GM03348 (cell line): Measurements from ENCODE around the gene USPL1.
"Not testable (repeated sequence)": the region's sequence is repeated elsewhere in the genome, so short reads cannot be mapped to it uniquely, and the experiment has no call there.

Experiments used
- DNase-seq: peaks from one replicate; pipeline ENCODE4 v3.0.0; 2012; ENCODE audit warnings: low spot score

USPL1 gene

DNA sequence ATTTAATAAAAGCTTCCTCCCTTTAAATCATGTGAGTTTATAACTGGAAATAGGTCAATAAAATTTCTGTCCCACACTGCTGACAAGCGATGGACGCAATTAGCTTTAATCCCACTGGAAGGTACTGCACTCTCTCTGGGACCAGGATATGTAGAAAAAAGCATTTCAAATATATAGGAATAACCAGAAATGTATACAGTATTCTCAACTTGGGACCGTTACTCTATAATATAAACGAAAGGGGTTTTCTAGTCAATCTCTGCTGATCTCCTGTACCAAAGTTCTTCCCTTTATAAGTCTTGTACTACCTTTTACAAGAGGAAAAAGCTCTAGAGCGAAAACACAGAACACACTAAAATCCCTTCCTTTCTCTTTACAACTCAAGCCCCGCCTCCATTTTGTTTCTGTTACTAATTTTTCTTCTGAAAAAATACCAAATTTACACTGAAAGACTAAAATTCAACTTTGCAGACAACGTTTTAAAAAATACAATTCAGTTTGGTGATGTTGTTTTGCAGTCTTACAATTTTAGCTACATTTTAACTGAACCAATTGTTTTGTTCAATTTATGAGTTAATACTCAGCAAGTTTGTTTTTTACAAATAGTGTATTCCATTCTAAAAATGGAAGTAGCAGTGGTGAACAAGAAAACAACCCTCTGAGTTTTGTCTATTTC lies 1.7 kb upstream of the USPL1 start:
- DNase-seq: peak; percentile 25

DNA sequence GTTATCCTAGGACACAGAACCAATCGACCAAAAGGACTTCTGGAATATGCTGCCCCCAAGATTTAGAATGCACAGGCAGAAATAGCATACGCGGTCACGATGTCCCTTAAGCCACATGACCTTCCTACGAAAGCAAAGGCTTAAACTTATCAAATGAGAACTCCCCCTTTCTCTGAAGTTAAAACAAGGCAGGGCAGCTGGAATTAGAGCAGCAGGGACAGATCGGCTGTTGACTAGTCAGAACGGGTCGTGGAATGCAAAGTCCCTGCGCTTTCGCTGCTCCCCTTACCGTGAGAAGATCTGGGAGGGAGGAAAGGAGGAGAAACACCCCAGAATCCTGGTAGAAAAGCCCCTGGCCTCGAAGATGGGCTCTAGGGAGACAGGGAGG lies 799 bp upstream of the USPL1 start:
- peak; percentile 70 for DNase-seq

DNA sequence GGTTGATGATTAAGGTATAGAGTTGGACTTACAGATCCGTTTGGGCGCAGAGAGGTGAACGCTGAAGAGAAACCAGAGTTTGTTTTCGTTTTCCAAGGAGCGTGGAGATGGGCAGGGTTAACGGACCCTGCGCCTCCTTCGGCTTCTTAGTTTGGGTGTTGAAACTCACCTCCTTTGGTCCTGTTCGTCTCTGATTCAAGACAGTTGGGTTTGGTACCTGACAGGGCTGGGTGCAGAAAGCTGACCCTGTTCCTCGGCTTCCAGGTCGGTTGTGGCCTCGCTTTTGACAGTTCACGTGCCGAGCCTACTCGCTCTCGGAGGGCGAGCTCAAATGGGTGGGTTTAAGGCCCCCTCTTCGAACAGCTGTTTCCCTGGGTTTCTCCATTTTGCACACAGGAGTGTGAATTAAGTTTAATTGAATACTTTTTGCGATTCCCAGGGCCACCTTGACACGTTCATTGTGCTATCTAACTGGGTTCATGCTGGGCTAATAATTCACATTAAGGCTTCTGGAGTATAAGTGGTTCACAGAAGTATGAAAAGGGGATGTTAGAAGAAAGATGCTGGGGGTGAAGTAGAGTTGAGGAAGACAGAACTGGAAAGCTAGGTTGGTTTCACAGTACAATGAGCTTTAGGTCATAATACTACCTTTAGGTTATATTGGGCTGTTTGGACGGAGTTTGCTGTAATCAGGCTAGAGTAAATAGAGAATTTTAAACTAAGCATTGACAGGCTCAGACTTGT lies 638 bp downstream of the USPL1 start:
- peak; percentile 20 for DNase-seq

DNA sequence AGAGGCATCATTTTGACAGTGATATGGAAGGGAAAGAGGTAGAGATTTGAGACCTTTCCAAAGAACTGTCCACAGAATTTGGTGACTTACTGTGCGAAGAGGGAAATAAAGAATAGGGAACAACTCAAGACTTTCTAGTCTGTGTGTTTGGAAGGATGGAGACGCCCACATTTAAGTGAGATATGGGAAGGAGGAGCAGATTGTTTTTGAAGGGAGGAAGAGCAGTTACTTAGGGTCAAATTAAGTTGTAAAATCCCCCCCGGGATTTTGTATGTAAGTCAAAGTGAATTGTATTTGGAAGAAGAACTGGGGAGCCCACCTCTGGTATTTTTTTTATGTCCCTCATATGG lies 1.2 kb downstream of the USPL1 start:
- no peak for DNase-seq

DNA sequence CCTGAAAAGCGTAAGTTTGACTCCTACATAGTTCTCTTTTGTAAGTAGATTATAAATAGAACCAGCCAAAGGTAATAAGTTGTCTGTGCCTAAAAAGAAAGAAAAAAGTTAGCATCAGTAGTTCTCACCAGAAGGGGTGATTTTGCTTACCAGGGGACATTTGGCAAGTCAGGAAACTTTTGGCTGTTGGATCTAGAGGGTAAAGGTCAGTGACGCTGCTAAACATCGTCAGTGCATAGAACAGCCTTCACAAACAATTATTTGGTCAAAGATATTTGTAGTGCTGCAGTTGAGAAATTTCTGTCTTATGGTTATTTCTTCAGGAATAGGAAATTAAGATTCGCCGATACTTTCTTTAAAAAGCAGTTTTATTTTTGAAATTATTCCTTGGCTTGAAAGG lies 2.0 kb downstream of the USPL1 start:
- DNase-seq: no peak

DNA sequence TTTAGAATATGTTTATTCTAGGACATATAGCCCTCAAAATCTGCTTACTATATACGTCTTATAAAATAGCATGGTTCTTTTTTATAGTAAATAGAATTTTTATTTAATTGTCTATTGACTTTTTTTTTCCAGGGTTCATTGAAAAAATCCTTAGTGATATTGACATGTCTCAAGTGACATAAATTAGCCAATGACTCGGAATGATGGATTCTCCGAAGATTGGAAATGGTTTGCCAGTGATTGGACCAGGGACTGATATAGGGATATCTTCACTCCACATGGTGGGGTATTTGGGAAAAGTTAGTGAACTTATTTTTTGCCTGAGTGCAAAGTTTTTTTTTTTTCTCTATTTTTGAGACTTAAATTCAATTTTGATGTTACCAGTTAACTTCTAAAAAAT lies 3.2 kb downstream of the USPL1 start:
- DNase-seq: no peak

DNA sequence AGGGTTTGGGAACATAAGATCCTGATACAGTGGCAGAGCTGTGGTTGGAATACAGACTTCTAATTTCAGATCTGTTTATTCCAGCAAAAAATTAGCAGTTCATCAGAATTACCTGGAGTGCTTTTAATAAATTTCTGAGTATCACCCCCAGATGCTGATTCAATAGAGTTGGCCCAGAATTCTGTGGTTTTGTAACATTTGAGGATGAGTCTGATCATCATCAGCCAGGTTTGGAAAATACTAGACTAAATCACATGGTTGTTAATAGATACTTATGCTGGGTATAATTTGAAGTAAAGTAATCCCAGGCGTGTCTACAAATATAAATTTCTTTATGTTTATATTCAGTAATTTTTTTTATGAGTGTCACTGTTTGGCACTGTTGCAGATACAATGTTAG lies 4.8 kb downstream of the USPL1 start:
- DNase-seq: no peak

DNA sequence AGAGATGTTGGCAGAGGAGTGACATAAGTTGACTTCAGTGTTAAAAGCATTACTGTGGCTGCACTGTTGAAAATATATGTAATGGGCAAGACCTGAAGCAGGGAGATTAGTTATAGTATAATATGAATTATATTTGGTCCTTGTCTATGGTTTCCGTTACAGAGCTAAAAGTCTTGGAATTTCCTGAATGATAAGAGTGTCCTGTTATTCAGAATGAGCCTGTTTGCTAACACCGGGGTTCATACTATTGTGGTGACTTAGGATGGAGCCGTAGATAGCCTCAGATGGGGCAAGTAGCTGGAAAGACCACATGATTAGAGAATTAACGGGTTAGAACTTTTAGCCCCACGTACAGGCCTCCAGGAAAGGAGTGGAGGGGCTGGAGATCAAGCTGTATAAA lies 5.7 kb downstream of the USPL1 start:
- DNase-seq: no peak

DNA sequence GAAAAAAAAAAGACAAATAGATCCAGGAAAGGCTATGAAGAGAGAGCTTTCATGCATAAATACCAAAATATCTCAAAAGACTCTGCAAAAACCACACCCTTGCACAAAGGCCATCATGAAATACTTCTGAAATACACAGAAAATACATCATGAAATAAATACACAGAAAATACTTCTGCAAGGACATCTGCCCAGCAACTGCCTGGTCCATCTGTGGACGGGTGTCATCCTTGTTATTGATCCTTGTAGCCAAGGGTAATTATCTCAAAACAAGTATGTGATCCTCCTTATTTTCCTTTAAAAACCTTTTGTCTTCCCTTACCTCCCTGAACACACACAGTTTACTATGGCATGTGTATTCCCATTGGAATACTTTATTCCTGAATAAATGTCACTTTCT lies 6.9 kb downstream of the USPL1 start:
- DNase-seq: no peak

DNA sequence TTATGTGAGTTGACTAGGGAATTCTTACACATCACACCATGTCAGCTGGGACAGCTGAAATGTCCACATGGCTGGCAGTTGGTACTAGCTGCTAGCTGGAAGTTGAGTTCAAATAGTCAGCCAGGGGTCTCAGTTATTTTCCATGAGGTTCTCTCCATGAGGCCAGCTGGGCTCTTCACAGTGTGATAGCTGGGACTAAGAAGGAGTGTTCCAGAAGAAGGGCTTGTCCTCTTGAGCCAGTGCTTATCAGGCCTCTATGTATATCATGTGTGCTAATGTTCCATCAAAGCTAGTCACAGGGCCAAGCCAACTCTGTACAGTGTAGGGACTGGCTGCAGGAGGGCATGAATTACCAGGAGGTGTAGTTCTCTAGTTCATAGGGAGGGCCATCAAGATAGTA lies 11.8 kb downstream of the USPL1 start:
- no peak for DNase-seq

DNA sequence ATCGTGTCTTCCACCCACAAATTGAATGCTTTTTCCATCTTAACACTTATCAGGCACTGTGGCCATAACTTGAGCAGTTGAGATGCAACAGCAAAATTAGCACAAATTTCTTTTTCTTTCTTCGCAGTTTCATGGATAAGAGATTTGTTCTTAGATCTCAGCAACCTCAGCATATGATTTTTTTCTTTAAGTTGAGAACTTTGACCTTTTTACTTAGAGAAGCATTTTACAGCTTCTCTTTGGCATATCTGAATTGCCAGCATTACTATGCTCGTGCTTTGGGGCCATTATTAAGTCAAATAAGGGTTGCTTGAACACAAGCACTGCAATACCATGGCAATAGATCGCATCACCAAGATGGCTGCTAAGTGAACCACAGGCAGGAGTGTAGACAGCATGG lies 16.1 kb downstream of the USPL1 start:
- no peak for DNase-seq

DNA sequence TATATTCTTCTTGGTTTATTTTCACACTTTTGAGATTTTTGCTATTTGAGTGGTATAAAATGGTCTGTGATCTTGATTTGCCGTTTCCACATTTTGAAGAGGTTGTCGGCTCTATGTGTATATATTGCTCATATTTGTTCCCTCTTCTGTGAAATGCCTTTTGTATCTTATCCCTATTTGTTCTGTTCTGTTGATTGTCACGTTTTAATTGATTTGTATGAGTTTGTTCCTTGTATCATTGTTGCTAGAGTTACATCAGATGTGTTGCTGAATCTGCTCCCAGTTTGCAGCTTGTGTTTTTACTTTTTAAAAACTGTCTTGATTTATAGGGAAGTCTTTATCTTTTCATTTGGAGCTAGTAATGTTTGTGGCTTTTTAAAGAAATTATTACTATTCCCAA lies 17.1 kb downstream of the USPL1 start:
- DNase-seq: no peak

DNA sequence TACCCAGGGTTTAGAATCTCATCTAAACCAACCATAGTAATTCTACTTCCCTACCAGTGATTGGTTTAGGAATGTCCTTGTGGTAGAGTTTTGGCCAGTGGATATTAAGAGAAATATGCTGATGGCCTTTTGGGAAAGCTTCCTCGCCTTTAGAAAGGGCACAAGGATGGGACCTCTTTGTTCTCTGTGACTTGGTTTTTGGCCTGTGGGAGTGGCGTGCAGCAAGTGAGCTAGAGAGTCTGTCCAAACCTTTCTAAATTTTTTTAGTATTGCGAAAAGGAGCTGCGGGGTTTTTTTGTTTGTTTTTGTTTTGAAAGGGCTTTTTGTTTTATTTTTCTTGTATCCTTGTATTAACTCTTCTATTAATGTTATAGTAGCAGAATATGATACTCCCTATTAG lies 20.6 kb downstream of the USPL1 start:
- DNase-seq: no peak

DNA sequence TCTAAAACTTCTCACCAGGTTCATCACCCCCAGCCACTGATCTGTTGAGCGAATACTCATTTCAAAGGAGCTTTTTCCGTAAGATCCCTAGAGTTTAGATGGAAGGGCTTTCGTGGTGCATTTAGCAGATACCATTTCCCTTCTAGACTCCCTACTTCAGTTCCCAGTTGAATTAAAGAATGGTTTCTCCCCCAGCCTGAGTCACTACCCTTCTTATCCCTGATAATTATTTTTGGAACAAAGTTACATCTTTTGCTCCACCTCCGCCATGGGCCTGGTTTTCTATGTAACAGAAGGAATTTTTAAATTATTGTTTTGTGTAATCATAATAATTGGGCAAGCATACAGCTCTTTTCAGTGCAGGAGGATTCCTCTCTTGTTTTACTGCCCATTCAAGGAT lies 22.0 kb downstream of the USPL1 start:
- peak; percentile 33 for DNase-seq

DNA sequence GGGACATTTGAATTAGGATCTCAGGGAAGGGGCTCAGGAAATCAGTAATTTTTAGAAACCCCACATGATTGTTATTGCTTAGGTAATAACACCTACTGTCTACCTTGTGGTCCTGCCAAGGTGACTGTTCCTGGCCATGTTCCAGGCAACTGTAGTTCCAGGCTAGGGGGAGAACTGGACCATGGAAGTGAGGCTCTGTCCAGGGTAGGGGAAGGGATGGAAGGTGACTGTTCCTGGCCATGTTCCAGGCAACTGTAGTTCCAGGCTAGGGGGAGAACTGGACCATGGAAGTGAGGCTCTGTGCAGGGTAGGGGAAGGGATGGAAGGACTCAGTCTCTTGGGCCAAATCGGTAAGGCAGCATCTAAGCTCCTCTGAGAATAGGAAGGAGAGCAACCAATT lies 23.5 kb downstream of the USPL1 start:
- DNase-seq: not testable (repeated sequence)

DNA sequence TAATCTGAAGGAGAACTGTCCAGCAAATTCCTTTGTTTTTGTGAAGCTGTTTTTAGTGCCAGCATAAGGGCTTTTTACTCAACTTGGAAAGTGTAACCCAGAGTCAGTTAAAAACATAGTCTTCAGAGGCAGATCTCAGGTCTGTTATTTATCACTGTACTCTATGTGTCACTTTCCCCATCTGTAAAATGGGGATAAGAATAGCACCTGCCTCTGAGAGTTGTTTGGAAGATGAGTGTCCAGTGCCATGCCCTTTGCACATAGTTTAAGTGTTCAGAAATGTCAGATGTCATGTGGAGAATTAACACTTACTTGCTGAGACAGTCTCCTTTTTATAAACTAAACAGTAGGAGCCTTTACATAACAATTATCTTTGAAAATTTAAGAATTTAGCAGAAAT lies 27.9 kb downstream of the USPL1 start:
- DNase-seq: no peak

DNA sequence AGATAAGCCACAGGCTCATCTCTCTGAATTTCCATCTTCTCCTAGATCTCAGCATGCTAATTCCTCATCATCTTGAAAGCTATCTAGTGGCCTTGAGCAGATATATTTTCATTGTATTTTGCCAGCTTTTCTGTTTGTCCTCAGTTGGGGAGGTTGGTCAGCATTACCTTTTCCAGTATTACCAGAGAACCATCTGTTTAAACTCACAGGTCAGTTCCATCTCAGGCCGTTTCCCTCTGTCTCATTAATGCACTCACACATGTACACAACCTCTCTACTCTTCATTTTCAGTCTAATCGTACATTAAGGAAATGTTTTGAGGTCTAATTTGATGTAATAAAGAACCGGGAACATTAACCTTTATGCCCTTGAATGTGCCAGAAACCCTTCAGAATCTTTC lies 29.7 kb downstream of the USPL1 start:
- DNase-seq: no peak

DNA sequence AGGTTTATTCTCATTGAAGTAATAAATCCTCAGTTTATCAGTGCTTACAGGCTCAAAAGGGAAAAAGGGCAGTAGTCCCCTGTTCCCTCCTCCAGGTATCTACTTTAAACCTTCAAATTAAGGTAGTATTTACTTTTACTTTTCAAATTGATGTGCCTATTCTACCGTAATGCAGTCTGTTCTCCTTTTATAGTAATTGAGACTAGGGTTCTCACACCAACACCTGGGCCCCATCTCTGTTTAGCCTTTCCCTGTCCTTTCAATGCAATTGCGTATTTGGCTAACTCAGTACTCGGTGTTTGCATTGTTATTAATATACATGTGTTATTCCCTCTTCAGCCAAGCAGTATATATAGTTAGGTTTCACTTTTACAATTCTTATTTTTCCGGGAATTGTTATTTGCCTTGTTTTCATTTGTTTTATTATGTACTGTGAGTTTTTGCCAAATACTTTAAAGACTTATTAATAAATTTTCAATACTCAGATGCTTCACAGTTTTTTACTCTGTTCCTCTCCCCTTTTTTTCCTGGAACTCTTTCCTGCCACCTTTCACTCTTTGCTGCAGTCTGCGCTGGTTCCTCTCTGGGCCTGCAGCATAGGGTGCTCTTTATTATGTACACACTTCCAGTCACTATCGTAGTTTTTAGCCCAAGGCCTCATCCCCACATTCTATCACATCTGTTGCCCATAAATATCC lies 30.3 kb downstream of the USPL1 start:
- DNase-seq: no peak

DNA sequence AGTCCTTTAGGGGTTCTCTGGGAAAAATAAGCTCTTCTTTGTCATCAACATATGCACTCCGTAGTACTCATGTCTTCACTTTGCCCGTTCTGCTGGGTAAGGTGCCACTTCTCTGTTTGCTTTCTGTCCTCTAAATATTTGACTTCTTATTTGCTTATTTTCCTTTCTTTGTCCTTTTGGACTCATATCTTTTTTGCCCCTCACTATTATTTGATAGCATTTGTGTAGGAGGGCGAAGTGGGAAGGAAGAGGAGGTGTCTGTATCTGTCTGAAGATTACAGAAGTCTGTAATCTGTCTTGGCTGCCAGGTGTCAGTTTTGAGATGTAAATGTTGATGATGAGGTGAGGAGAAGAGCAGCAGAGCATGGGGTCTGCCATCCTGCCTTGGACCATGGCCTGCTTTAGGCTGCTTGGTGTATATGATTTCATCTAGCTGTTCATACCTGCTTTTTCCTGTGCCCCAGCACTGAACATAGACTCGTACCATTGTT lies 30.8 kb downstream of the USPL1 start:
- DNase-seq: no peak

DNA sequence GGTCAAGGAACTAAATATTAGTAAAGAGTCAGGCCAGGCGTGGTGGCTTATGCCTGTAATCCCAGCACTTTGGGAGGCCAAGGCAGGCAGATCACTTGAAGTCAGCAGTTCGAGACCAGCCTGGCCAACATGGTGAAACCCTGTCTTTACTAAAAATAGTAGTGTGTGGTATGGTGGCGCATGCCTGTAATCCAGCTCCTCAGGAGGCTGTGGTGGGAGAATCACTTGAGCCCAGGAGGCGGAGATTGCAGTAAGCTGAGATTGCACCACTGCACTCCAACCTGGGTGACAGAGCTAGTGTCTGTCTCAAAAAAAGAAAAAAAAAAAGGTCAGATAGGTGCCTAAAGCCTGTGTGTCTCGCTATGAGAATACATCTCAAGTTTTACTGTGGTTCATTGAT lies 33.9 kb downstream of the USPL1 start:
- DNase-seq: not testable (repeated sequence)

DNA sequence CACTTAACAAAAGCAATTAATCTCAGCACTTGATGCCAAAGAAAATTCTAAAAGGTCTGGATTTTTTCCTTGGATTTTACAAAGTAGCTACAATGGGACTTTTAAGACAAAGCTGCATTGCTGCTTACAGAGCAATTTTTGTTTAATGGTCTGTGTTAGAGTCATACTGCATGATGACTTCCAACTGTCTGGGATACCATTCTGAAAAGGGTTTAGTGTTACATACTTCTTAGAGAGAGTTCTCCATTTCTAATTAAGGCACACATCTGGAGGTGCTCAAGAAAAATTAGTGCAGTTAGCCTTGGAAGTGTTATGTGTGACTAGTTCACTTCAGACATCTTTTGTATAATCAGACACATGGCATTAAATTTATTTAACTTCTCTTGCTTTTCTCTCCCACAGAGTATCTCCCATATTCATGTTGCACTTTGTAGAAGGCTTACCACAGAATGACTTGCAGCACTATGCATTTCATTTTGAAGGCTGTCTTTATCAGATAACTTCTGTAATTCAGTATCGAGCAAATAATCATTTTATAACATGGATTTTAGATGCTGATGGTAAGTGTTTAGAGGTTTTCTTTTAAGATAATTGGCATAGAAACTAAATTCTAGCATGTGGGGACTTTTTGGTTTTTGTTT lies 35.1 kb downstream of the USPL1 start:
- DNase-seq: no peak

DNA sequence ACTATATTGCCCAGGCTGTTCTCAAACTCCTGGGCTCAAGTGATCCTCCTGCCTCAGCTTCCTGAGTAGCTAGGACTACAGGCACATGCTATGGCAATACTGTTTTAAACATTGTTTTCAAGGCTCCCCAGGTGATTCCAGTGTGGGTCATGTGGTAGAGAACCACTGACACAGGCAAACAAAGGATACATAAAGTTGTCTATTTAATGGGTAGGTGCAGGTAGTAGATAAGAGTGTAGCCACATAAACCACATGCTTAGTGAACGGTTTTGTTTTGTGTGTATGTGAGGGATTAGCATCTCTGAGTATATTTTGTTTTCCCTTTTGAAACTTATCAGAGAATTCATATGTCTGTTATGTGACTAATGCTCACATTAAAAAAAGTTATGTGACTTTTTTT lies 36.7 kb downstream of the USPL1 start:
- no peak for DNase-seq

DNA sequence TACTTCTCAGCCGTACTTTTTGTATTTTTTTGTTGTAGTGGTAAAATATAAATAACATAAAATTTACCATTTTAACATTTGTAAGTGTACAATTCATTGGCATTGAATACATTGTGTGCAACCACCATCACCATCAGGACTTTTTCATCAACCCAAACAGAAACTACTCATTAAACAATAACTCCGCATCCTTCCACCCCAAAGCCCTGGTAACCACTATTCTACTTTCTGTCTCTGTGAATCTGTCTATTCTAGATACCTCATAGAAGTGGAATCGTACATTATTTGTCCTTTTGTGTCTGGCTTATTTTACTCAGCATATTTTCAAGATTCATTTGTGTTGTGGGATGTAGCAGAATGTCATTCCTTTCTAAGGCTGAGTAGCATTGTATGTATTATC lies 38.5 kb downstream of the USPL1 start:
- no peak for DNase-seq
